Measurements from ENCODE around the gene CRYL1. TPM values are rescaled to one million over a fixed set of nuclear protein-coding genes. Genes with fewer than 3 reads are reported as not detected.
A peak's percentile ranks its signal among the peaks of the same experiment; 100 is the strongest.

CRYL1 gene
- total RNA-seq, 2 experiments from 2014 or later, result 8.5 to 9.1 TPM

GRCh38 chr13:20472531-20472930, 53.1 kb downstream of the CRYL1 start:
- peaks cover 2% of the 10 kb centered on the region for H3K36me3 Mint-ChIP-seq (ENCODE audit: low read depth)
- no peak overlapping the region for H3K27ac Mint-ChIP-seq
- POLR2A ChIA-PET, result interaction anchor here (0.6 kb wide), 1 partner anchor 222 kb away, joined by 10 read pairs; no protein-coding TSS in a partner anchor
- no peak for ATAC-seq
- no peaks in the 10 kb centered on the region for H3K27me3 Mint-ChIP-seq
- DNase-seq, result no peak
- H3K4me3 Mint-ChIP-seq, result no peak overlapping the region
- CTCF ChIA-PET, result no interaction called here
- no peaks in the 10 kb centered on the region for H3K9me3 Mint-ChIP-seq (ENCODE audit: low read depth)
- H3K4me1 Mint-ChIP-seq, result peaks cover 40% of the 10 kb centered on the region
- intact Hi-C loops (cut with DNase I, micrococcal nuclease), result loop anchor here in 1 of 2 experiments (10.0 kb wide), 1 partner anchor 608 kb away; the partner anchor contains the start of gene ZMYM5

GRCh38 chr13:20470136-20470535, 55.5 kb downstream of the CRYL1 start:
- Mint-ChIP-seq H3K27ac (no peak overlapping the region), H3K4me1 (peaks cover 19% of the 10 kb centered on the region), H3K36me3 (ENCODE audit: low read depth) (peaks cover 2% of the 10 kb centered on the region), H3K9me3 (ENCODE audit: low read depth) (no peaks in the 10 kb centered on the region), H3K4me3 (no peak overlapping the region), H3K27me3 (no peaks in the 10 kb centered on the region)
- POLR2A ChIA-PET, result interaction anchor here (0.6 to 0.7 kb wide), 2 partner anchors 50 to 124 kb away, joined by 4 to 5 read pairs; no protein-coding TSS in a partner anchor
- intact Hi-C loops (cut with DNase I, micrococcal nuclease), result loop anchor here in 1 of 2 experiments (10.0 kb wide), 1 partner anchor 605 kb away; the partner anchor contains the start of gene ZMYM5
- DNase-seq, result no peak
- CTCF ChIA-PET, result interaction anchor here (0.5 to 1.2 kb wide), 4 partner anchors 14 to 90 kb away, joined by 3 to 4 read pairs (median 3); no protein-coding TSS in a partner anchor
- ATAC-seq, result no peak

- Mint-ChIP-seq H3K36me3 (ENCODE audit: low read depth) (no peaks in the 10 kb centered on the region), H3K27me3 (no peaks in the 10 kb centered on the region), H3K9me3 (ENCODE audit: low read depth) (no peaks in the 10 kb centered on the region), H3K4me3 (no peak overlapping the region), H3K4me1 (peaks cover 27% of the 10 kb centered on the region), H3K27ac (no peak overlapping the region)
- intact Hi-C loops (cut with DNase I, micrococcal nuclease), result no loop called here
- CTCF ChIA-PET, result no interaction called here
- POLR2A ChIA-PET, result no interaction called here
- no peak for DNase-seq
- no peak for ATAC-seq
These were observed 59.3 kb downstream of the CRYL1 start for GRCh38 chr13:20466371-20466770.

GRCh38 chr13:20465218-20465879, 60.3 kb downstream of the CRYL1 start:
- no peak for ATAC-seq
- Mint-ChIP-seq H3K36me3 (ENCODE audit: low read depth) (no peaks in the 10 kb centered on the region), H3K27me3 (no peaks in the 10 kb centered on the region), H3K4me3 (no peak overlapping the region), H3K9me3 (ENCODE audit: low read depth) (no peaks in the 10 kb centered on the region), H3K4me1 (peaks cover 29% of the 10 kb centered on the region), H3K27ac (no peak overlapping the region)
- ChIA-PET POLR2A (no interaction called here), CTCF (interaction anchor here (0.5 kb wide), 1 partner anchor 102 kb away, joined by 3 read pairs; no protein-coding TSS in a partner anchor)
- intact Hi-C loops (cut with DNase I, micrococcal nuclease), result no loop called here
- no peak for DNase-seq

GRCh38 chr13:20462921-20463320, 62.7 kb downstream of the CRYL1 start:
- H3K9me3 Mint-ChIP-seq (ENCODE audit: low read depth), result no peaks in the 10 kb centered on the region
- intact Hi-C loops (cut with DNase I, micrococcal nuclease), result loop anchor here in 1 of 2 experiments (5.0 kb wide), 1 partner anchor 106 kb away; no protein-coding TSS in a partner anchor

GRCh38 chr13:20462533-20462915, 63.1 kb downstream of the CRYL1 start:
- Mint-ChIP-seq H3K27me3 (no peaks in the 10 kb centered on the region), H3K4me1 (peaks cover 35% of the 10 kb centered on the region), H3K4me3 (no peak overlapping the region), H3K36me3 (ENCODE audit: low read depth) (no peaks in the 10 kb centered on the region), H3K27ac (no peak overlapping the region), H3K9me3 (ENCODE audit: low read depth) (no peaks in the 10 kb centered on the region)
- intact Hi-C loops (cut with DNase I, micrococcal nuclease), result loop anchor here in 1 of 2 experiments (5.0 kb wide), 1 partner anchor 105 kb away; no protein-coding TSS in a partner anchor
- POLR2A ChIA-PET, result no interaction called here
- CTCF ChIA-PET, result no interaction called here
- ATAC-seq, result no peak
- no peak for DNase-seq

More at GRCh38 chr13:20462921-20463320, 62.7 kb downstream of the CRYL1 start:
- H3K4me3 Mint-ChIP-seq, result no peak overlapping the region
- no peak overlapping the region for H3K27ac Mint-ChIP-seq
- peaks cover 32% of the 10 kb centered on the region for H3K4me1 Mint-ChIP-seq
- DNase-seq (no peak), ATAC-seq (no peak)
- POLR2A ChIA-PET, result no interaction called here
- H3K36me3 Mint-ChIP-seq (ENCODE audit: low read depth), result no peaks in the 10 kb centered on the region
- no peaks in the 10 kb centered on the region for H3K27me3 Mint-ChIP-seq
- CTCF ChIA-PET, result interaction anchor here (0.6 kb wide), 1 partner anchor 8 kb away, joined by 3 read pairs; no protein-coding TSS in a partner anchor

GRCh38 chr13:20461860-20462532, 63.7 kb downstream of the CRYL1 start:
- H3K4me3 Mint-ChIP-seq, result no peak overlapping the region

GRCh38 chr13:20461481-20461859, 64.2 kb downstream of the CRYL1 start:
- peak; percentile 83 for ATAC-seq
- no peaks in the 10 kb centered on the region for H3K27me3 Mint-ChIP-seq
- peak overlapping the region; percentile 74 for H3K27ac Mint-ChIP-seq
- H3K4me1 Mint-ChIP-seq, result peaks cover 41% of the 10 kb centered on the region
- H3K36me3 Mint-ChIP-seq (ENCODE audit: low read depth), result no peaks in the 10 kb centered on the region
- H3K4me3 Mint-ChIP-seq, result no peak overlapping the region
- POLR2A ChIA-PET, result interaction anchor here (0.6 kb wide), 1 partner anchor 15 kb away, joined by 7 read pairs; no protein-coding TSS in a partner anchor
- intact Hi-C loops (cut with DNase I, micrococcal nuclease), result loop anchor here in 1 of 2 experiments (1.0 to 5.0 kb wide), 2 partner anchors 42 to 104 kb away; no protein-coding TSS in a partner anchor
- H3K9me3 Mint-ChIP-seq (ENCODE audit: low read depth), result no peaks in the 10 kb centered on the region
- CTCF ChIA-PET, result interaction anchor here (1.5 kb wide), 2 partner anchors 8 to 28 kb away, joined by 4 read pairs; no protein-coding TSS in a partner anchor
- DNase-seq, result peak; percentile 59

More at GRCh38 chr13:20461860-20462532, 63.7 kb downstream of the CRYL1 start:
- Mint-ChIP-seq H3K36me3 (ENCODE audit: low read depth) (no peaks in the 10 kb centered on the region), H3K9me3 (ENCODE audit: low read depth) (no peaks in the 10 kb centered on the region), H3K27ac (peak overlapping the region; percentile 74), H3K4me1 (peaks cover 40% of the 10 kb centered on the region), H3K27me3 (no peaks in the 10 kb centered on the region)
- POLR2A ChIA-PET, result no interaction called here
- no peak for ATAC-seq
- DNase-seq, result no peak
- intact Hi-C loops (cut with DNase I, micrococcal nuclease), result loop anchor here in 1 of 2 experiments (1.0 to 5.0 kb wide), 2 partner anchors 43 to 105 kb away; no protein-coding TSS in a partner anchor
- CTCF ChIA-PET, result interaction anchor here (1.5 kb wide), 2 partner anchors 7 to 27 kb away, joined by 4 read pairs; no protein-coding TSS in a partner anchor

GRCh38 chr13:20460761-20461160, 64.9 kb downstream of the CRYL1 start:
- H3K27ac Mint-ChIP-seq, result no peak overlapping the region
- H3K4me3 Mint-ChIP-seq, result no peak overlapping the region
- no peaks in the 10 kb centered on the region for H3K27me3 Mint-ChIP-seq
- H3K9me3 Mint-ChIP-seq (ENCODE audit: low read depth), result no peaks in the 10 kb centered on the region
- ChIA-PET CTCF (interaction anchor here (1.5 kb wide), 2 partner anchors 8 to 28 kb away, joined by 4 read pairs; no protein-coding TSS in a partner anchor), POLR2A (interaction anchor here (0.6 kb wide), 1 partner anchor 15 kb away, joined by 7 read pairs; no protein-coding TSS in a partner anchor)
- intact Hi-C loops (cut with DNase I, micrococcal nuclease), result loop anchor here in 1 of 2 experiments (1.0 to 5.0 kb wide), 2 partner anchors 41 to 103 kb away; no protein-coding TSS in a partner anchor
- H3K4me1 Mint-ChIP-seq, result peaks cover 41% of the 10 kb centered on the region
- DNase-seq, result no peak
- H3K36me3 Mint-ChIP-seq (ENCODE audit: low read depth), result no peaks in the 10 kb centered on the region
- no peak for ATAC-seq

- ATAC-seq (no peak), DNase-seq (no peak)
- H3K9me3 Mint-ChIP-seq (ENCODE audit: low read depth), result no peaks in the 10 kb centered on the region
- no peak overlapping the region for H3K4me3 Mint-ChIP-seq
- H3K4me1 Mint-ChIP-seq, result peaks cover 31% of the 10 kb centered on the region
- H3K27me3 Mint-ChIP-seq, result no peaks in the 10 kb centered on the region
- intact Hi-C loops (cut with DNase I, micrococcal nuclease), result no loop called here
- ChIA-PET POLR2A (no interaction called here), CTCF (interaction anchor here (0.6 to 1.1 kb wide), 3 partner anchors 23 to 352 kb away, joined by 3 to 4 read pairs (median 3); no protein-coding TSS in a partner anchor)
- no peaks in the 10 kb centered on the region for H3K36me3 Mint-ChIP-seq (ENCODE audit: low read depth)
- H3K27ac Mint-ChIP-seq, result no peak overlapping the region
These were observed 68.0 kb downstream of the CRYL1 start for GRCh38 chr13:20457670-20458069.

GRCh38 chr13:20456737-20457136, 68.9 kb downstream of the CRYL1 start:
- peaks cover 25% of the 10 kb centered on the region for H3K4me1 Mint-ChIP-seq
- H3K9me3 Mint-ChIP-seq (ENCODE audit: low read depth), result no peaks in the 10 kb centered on the region
- H3K4me3 Mint-ChIP-seq, result no peak overlapping the region
- POLR2A ChIA-PET, result no interaction called here
- H3K27me3 Mint-ChIP-seq, result no peaks in the 10 kb centered on the region
- intact Hi-C loops (cut with DNase I, micrococcal nuclease), result no loop called here
- DNase-seq (no peak), ATAC-seq (no peak)
- no peak overlapping the region for H3K27ac Mint-ChIP-seq
- H3K36me3 Mint-ChIP-seq (ENCODE audit: low read depth), result no peaks in the 10 kb centered on the region
- CTCF ChIA-PET, result interaction anchor here (1.0 to 1.4 kb wide), 3 partner anchors 32 to 102 kb away, joined by 3 to 4 read pairs (median 3); no protein-coding TSS in a partner anchor

All from activated CD4-positive, alpha-beta T cell treated with anti-CD3 and anti-CD28 coated beads for 36 hours (primary cell).